Measurements from ENCODE around the gene SYT7. TPM values are rescaled to one million over a fixed set of nuclear protein-coding genes. Genes with fewer than 3 reads are reported as not detected.
A peak's percentile ranks its signal among the peaks of the same experiment; 100 is the strongest.

The SYT7 gene
- total RNA-seq, 1 experiment from 2014 or later = 25.2 TPM

GRCh38 chr11:61611309-61611708, 30.4 kb upstream of the SYT7 start:
- Mint-ChIP-seq H3K4me3 (ENCODE audit: unreplicated experiment) (no peak overlapping the region), H3K36me3 (ENCODE audit: insufficient read depth, unreplicated experiment) (no peaks in the 10 kb centered on the region), H3K27ac (ENCODE audit: low read depth, unreplicated experiment) (no peak overlapping the region), H3K4me1 (ENCODE audit: insufficient read depth, unreplicated experiment) (peaks cover 23% of the 10 kb centered on the region), H3K27me3 (ENCODE audit: insufficient read depth, unreplicated experiment) (peaks cover 11% of the 10 kb centered on the region), H3K9me3 (ENCODE audit: unreplicated experiment) (no peaks in the 10 kb centered on the region)
- DNase-seq (ENCODE audit: unreplicated experiment) = no peak
- no TSS peak for BruUV-seq (replicated peaks)
- TF ChIP-seq CTCF (IDR thresholded peaks at IDR 0.05; ENCODE audit: unreplicated experiment) = no peak
- POLR2A ChIA-PET = no interaction called here
- intact Hi-C loops (cut with micrococcal nuclease) = no loop called here
- CTCF ChIA-PET = no interaction called here

- H3K4me1 Mint-ChIP-seq (ENCODE audit: insufficient read depth, unreplicated experiment) = peaks cover 21% of the 10 kb centered on the region
- ChIA-PET POLR2A (no interaction called here), CTCF (interaction anchor here (0.5 to 0.6 kb wide), 3 partner anchors 27 to 709 kb away, joined by 3 read pairs; no protein-coding TSS in a partner anchor)
- H3K27me3 Mint-ChIP-seq (ENCODE audit: insufficient read depth, unreplicated experiment) = peaks cover 11% of the 10 kb centered on the region
- TF ChIP-seq CTCF (IDR thresholded peaks at IDR 0.05; ENCODE audit: unreplicated experiment) = no peak
- H3K4me3 Mint-ChIP-seq (ENCODE audit: unreplicated experiment) = no peak overlapping the region
- no TSS peak for BruUV-seq (replicated peaks)
- no peaks in the 10 kb centered on the region for H3K9me3 Mint-ChIP-seq (ENCODE audit: unreplicated experiment)
- H3K36me3 Mint-ChIP-seq (ENCODE audit: insufficient read depth, unreplicated experiment) = no peaks in the 10 kb centered on the region
- no peak for DNase-seq (ENCODE audit: unreplicated experiment)
- intact Hi-C loops (cut with micrococcal nuclease) = no loop called here
- H3K27ac Mint-ChIP-seq (ENCODE audit: low read depth, unreplicated experiment) = no peak overlapping the region
These were observed 30.0 kb upstream of the SYT7 start for GRCh38 chr11:61610905-61611304.

GRCh38 chr11:61609980-61610366, 29.1 kb upstream of the SYT7 start:
- DNase-seq (ENCODE audit: unreplicated experiment) = no peak
- ChIA-PET CTCF (interaction anchor here (0.6 to 0.7 kb wide), 2 partner anchors 19 to 28 kb away, joined by 3 to 4 read pairs; no protein-coding TSS in a partner anchor), POLR2A (interaction anchor here (0.5 kb wide), 1 partner anchor 24 kb away, joined by 4 read pairs; no protein-coding TSS in a partner anchor)
- peak; percentile 24 for TF ChIP-seq CTCF (IDR thresholded peaks at IDR 0.05; ENCODE audit: unreplicated experiment)
- no peak overlapping the region for H3K27ac Mint-ChIP-seq (ENCODE audit: low read depth, unreplicated experiment)
- H3K4me1 Mint-ChIP-seq (ENCODE audit: insufficient read depth, unreplicated experiment) = peaks cover 24% of the 10 kb centered on the region
- H3K27me3 Mint-ChIP-seq (ENCODE audit: insufficient read depth, unreplicated experiment) = peaks cover 11% of the 10 kb centered on the region
- no peak overlapping the region for H3K4me3 Mint-ChIP-seq (ENCODE audit: unreplicated experiment)
- intact Hi-C loops (cut with micrococcal nuclease) = no loop called here
- no peaks in the 10 kb centered on the region for H3K36me3 Mint-ChIP-seq (ENCODE audit: insufficient read depth, unreplicated experiment)
- H3K9me3 Mint-ChIP-seq (ENCODE audit: unreplicated experiment) = no peaks in the 10 kb centered on the region
- no TSS peak for BruUV-seq (replicated peaks)

- POLR2A ChIA-PET = interaction anchor here (0.7 kb wide), 1 partner anchor 166 kb away, joined by 5 read pairs; no protein-coding TSS in a partner anchor
- BruUV-seq (replicated peaks) = no TSS peak
- CTCF ChIA-PET = interaction anchor here (0.7 kb wide), 1 partner anchor 19 kb away, joined by 3 read pairs; no protein-coding TSS in a partner anchor
- Mint-ChIP-seq H3K27me3 (ENCODE audit: insufficient read depth, unreplicated experiment) (peaks cover 11% of the 10 kb centered on the region), H3K27ac (ENCODE audit: low read depth, unreplicated experiment) (no peak overlapping the region), H3K36me3 (ENCODE audit: insufficient read depth, unreplicated experiment) (no peaks in the 10 kb centered on the region), H3K4me3 (ENCODE audit: unreplicated experiment) (no peak overlapping the region), H3K4me1 (ENCODE audit: insufficient read depth, unreplicated experiment) (peaks cover 21% of the 10 kb centered on the region), H3K9me3 (ENCODE audit: unreplicated experiment) (no peaks in the 10 kb centered on the region)
- intact Hi-C loops (cut with micrococcal nuclease) = no loop called here
- DNase-seq (ENCODE audit: unreplicated experiment) = no peak
- no peak for TF ChIP-seq CTCF (IDR thresholded peaks at IDR 0.05; ENCODE audit: unreplicated experiment)
These were observed 28.4 kb upstream of the SYT7 start for GRCh38 chr11:61609000-61609979.

Data from MCF 10A (cell line).